Fibroblast of pulmonary artery (primary cell): ENCODE results near the gene NIPAL1.
A peak's percentile ranks its signal among the peaks of the same experiment; 100 is the strongest.

ENCODE experiments used
- DNase-seq: peaks from one replicate; pipeline ENCODE4 v3.0.0-alpha.2; 2010; ENCODE audit warnings: low read depth
- H3K4me3 ChIP-seq: replicated peaks from 2 replicates; pipeline ENCODE4 v1.5.1; 2011; ENCODE audit warnings: low read depth, mild to moderate bottlenecking, control low read depth, low read length, moderate library complexity
- TF ChIP-seq, protein P1 (sequence below): IDR thresholded peaks from 2 replicates; pipeline ENCODE4 v1.5.1; 2011; ENCODE audit warnings: mild to moderate bottlenecking, control low read depth, low read length, inconsistent platforms; ENCODE audit errors: missing control alignments

Gene NIPAL1

DNA sequence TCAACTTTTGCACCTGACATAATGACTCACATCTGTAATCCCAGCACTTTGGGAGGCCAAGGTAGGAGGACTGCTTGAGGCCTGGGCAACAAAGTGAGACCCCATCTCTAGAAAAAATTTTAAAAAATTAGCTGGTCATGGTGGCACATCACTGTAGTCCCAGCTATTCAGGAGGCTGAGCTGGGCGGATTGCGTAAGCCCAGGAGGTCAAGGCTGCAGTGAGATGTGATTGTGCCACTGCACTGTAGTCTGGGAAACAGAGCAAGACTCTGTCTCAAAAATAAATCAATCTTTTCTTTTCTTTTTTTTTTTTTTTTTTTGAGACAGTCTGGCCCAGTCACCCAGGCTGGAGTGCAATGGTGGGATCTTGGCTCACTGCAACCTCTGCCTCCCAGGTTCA lies 52.5 kb downstream of the NIPAL1 start:
- TF ChIP-seq, protein P1, sequence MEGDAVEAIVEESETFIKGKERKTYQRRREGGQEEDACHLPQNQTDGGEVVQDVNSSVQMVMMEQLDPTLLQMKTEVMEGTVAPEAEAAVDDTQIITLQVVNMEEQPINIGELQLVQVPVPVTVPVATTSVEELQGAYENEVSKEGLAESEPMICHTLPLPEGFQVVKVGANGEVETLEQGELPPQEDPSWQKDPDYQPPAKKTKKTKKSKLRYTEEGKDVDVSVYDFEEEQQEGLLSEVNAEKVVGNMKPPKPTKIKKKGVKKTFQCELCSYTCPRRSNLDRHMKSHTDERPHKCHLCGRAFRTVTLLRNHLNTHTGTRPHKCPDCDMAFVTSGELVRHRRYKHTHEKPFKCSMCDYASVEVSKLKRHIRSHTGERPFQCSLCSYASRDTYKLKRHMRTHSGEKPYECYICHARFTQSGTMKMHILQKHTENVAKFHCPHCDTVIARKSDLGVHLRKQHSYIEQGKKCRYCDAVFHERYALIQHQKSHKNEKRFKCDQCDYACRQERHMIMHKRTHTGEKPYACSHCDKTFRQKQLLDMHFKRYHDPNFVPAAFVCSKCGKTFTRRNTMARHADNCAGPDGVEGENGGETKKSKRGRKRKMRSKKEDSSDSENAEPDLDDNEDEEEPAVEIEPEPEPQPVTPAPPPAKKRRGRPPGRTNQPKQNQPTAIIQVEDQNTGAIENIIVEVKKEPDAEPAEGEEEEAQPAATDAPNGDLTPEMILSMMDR, result no peak
- no peak for DNase-seq
- no peak overlapping the region for H3K4me3 ChIP-seq

DNA sequence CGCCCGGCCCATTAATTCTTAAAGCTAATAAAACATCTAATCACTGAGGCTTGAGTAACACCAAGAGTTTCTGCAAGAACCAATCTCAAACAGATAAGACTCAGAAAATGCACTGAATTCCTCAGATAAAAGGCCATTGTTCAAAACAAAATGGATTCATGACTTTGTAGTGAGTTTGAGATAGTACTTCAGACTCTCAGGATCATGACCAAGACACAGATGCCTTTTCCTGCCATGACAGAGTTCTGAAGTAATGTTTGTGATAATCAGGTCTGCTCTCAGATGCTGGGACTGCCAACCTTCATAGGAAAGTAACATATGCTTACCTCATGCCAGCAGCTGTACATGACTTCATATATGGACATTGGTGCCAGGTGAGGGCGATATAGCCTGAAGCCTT lies 54.6 kb downstream of the NIPAL1 start:
- H3K4me3 ChIP-seq, result no peak overlapping the region
- peak; percentile 76 for DNase-seq
- TF ChIP-seq, protein P1, result no peak

- H3K4me3 ChIP-seq, result no peak overlapping the region
- TF ChIP-seq, protein P1, result no peak
- no peak for DNase-seq
These were observed 57.1 kb downstream of the NIPAL1 start for GRCh38 chr4:48073567-48074103.

DNA sequence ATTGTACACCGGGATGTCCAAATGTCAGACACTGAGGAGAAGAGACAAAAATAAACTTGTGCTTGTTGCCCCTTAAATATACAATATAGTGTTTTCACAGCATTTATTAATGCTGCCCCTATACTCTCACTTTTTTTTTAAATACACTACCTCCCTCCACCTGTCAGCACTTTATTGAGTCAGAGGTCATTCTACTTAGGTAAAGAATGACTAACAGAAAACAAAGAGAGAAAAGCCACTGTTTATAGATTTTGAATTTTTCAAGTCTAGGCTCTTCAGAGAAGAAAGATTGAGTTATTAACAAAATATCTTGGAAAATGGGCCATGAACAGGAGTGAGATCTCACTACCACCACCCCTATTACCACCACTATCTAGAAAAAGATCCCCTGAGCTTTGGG lies 58.1 kb downstream of the NIPAL1 start:
- no peak overlapping the region for H3K4me3 ChIP-seq
- TF ChIP-seq, protein P1, result no peak
- no peak for DNase-seq

DNA sequence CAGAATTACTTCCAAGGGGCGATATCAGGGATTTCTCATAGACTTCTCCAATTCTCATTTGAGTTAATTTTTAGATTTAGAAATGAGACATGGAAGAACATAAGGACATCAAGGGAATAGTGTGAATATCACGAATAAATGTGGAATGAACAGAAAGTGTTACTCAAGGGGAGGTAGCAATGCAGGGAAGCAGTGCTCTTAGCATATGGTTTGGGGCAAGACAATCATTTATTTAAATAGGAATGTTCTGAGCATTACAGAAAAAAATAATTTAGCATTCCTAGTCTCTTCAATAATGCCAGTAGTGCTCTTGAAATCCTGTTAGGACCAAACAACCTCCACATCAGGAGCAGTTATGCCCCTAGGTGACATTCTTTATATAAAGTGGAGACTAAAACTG lies 61.9 kb downstream of the NIPAL1 start:
- no peak overlapping the region for H3K4me3 ChIP-seq
- no peak for DNase-seq
- TF ChIP-seq, protein P1, result no peak

GRCh38 chr4:48078862-48079655 lies 62.5 kb downstream of the NIPAL1 start:
- H3K4me3 ChIP-seq, result no peak overlapping the region
- TF ChIP-seq, protein P1, result no peak
- DNase-seq, result no peak
